Measurements from ENCODE around the gene CADPS. TPM values are rescaled to one million over a fixed set of nuclear protein-coding genes. Genes with fewer than 3 reads are reported as not detected.

Gene CADPS
- total and polyA plus RNA-seq, 4 donors, result 0.13 to 3.6 (median 0.49) TPM

DNA sequence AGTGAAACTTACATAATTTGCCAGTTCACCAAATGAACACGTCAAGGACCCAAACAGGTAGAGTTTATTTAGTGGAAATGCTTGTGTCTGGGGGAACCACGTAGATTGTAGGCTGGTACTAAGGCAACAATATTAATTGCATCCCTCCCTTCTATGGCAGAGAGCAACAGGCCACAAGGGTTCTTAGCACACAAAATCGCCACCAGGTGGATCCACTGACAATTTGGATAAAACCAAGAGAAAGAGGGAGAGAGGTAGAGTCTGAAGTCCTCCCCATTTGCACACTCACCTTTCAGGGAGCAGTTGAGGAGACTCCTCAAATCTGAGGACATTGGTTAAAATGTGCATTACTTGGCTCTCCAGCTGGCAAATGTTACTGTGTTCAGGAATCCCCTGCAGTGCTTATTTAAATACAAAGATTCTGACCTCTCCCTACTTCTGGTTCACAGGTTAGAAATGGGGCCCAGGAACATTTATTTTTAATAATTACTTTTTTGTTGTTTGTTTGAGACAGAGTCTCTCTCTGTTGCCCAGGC is 320.9 kb downstream of the CADPS start:
- WGBS, 2 donors, result 53 to 60% methylated on average over 3 of the region's 3 CpGs
- DNase-seq (no peak), ATAC-seq (ENCODE audit: insufficient read depth, low FRiP score) (no peak)
- Histone ChIP-seq H3K36me3 (ENCODE audit: control insufficient read depth in 4 of 4, insufficient read depth in 4 of 4, low read length in 4 of 4) (no peaks in the 10 kb centered on the region), H3K27me3 (ENCODE audit: control insufficient read depth in 3 of 3, insufficient read depth in 3 of 3, low read length in 2 of 3) (peaks cover 0 to 11% (median 9%) of the 10 kb centered on the region in 3 donors), H3K27ac (ENCODE audit: low read depth in 1 of 2, low read length in 1 of 2) (no peak overlapping the region), H3K4me1 (ENCODE audit: control insufficient read depth in 5 of 5, insufficient read depth in 5 of 5, low read length in 5 of 5) (no peaks in the 10 kb centered on the region), H3K9me3 (ENCODE audit: control insufficient read depth in 4 of 4, insufficient read depth in 3 of 4, low read length in 3 of 4) (no peaks in the 10 kb centered on the region), H3K9ac (ENCODE audit: insufficient read depth in 1 of 2, low read length in 2 of 2) (no peak overlapping the region), H3K4me3 (no peak overlapping the region)
- TF ChIP-seq, protein P1, sequence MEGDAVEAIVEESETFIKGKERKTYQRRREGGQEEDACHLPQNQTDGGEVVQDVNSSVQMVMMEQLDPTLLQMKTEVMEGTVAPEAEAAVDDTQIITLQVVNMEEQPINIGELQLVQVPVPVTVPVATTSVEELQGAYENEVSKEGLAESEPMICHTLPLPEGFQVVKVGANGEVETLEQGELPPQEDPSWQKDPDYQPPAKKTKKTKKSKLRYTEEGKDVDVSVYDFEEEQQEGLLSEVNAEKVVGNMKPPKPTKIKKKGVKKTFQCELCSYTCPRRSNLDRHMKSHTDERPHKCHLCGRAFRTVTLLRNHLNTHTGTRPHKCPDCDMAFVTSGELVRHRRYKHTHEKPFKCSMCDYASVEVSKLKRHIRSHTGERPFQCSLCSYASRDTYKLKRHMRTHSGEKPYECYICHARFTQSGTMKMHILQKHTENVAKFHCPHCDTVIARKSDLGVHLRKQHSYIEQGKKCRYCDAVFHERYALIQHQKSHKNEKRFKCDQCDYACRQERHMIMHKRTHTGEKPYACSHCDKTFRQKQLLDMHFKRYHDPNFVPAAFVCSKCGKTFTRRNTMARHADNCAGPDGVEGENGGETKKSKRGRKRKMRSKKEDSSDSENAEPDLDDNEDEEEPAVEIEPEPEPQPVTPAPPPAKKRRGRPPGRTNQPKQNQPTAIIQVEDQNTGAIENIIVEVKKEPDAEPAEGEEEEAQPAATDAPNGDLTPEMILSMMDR (IDR thresholded peaks at IDR 0.05; ENCODE audit: control extremely low read depth, extremely low read depth), result no peak

DNA sequence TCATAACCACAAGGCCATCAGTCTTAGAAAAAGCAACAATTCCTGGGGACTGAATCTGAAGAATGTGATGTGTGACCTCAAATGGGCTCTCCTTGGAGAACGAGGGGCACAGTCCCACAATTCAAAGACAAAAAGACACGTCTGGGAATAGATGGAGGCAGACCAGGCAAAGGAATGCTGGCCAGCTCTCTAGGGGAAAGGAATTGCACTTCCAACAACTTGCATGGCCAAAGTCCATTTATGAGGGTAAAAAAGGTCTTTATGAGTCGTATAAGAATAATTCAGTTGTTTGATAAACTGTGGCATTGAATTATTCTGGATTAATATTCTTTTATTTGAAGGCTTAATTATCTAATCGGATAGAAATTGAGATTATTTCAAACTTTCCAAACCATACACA is 321.4 kb downstream of the CADPS start:
- TF ChIP-seq, protein P1 (IDR thresholded peaks at IDR 0.05; ENCODE audit: control extremely low read depth, extremely low read depth), result no peak

DNA sequence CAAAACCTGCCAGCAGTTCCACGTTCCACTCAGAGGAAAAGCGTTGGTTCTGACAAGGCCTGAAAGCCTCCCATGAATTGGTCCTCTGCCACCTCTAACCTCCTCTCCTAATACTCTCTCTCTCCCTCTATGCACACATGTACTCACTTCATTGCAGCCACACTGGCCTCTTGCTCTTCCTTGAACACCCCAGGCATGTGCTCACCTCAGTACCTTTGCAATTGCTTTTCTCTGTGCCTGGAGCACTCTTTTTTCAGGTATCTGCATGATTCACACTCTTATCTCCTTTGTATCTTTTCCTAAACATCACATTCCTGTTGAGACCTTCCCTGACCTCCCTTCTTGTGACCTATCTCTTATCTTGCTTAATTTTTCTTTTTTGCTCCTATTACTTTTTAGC is 323.7 kb downstream of the CADPS start:
- ATAC-seq (ENCODE audit: insufficient read depth, low FRiP score) (no peak), DNase-seq (no peak)
- peaks cover 0 to 14% (median 13%) of the 10 kb centered on the region in 3 donors for H3K27me3 ChIP-seq (ENCODE audit: control insufficient read depth in 3 of 3, insufficient read depth in 3 of 3, low read length in 2 of 3)
- H3K4me3 ChIP-seq, result no peak overlapping the region
- H3K4me1 ChIP-seq (ENCODE audit: control insufficient read depth in 5 of 5, insufficient read depth in 5 of 5, low read length in 5 of 5), result no peaks in the 10 kb centered on the region
- H3K27ac ChIP-seq (ENCODE audit: low read depth in 1 of 2, low read length in 1 of 2), result no peak overlapping the region
- H3K36me3 ChIP-seq (ENCODE audit: control insufficient read depth in 4 of 4, insufficient read depth in 4 of 4, low read length in 4 of 4), result no peaks in the 10 kb centered on the region
- TF ChIP-seq, protein P1 (IDR thresholded peaks at IDR 0.05; ENCODE audit: control extremely low read depth, extremely low read depth), result no peak
- H3K9ac ChIP-seq (ENCODE audit: insufficient read depth in 1 of 2, low read length in 2 of 2), result no peak overlapping the region
- 81 to 86% methylated on average over 2 of the region's 2 CpGs for WGBS, 2 donors
- no peaks in the 10 kb centered on the region for H3K9me3 ChIP-seq (ENCODE audit: control insufficient read depth in 4 of 4, insufficient read depth in 3 of 4, low read length in 3 of 4)

More for the DNA sequence above, 321.4 kb downstream of the CADPS start:
- Histone ChIP-seq H3K9me3 (ENCODE audit: control insufficient read depth in 4 of 4, insufficient read depth in 3 of 4, low read length in 3 of 4) (no peaks in the 10 kb centered on the region), H3K36me3 (ENCODE audit: control insufficient read depth in 4 of 4, insufficient read depth in 4 of 4, low read length in 4 of 4) (no peaks in the 10 kb centered on the region), H3K4me1 (ENCODE audit: control insufficient read depth in 5 of 5, insufficient read depth in 5 of 5, low read length in 5 of 5) (no peaks in the 10 kb centered on the region), H3K27me3 (ENCODE audit: control insufficient read depth in 3 of 3, insufficient read depth in 3 of 3, low read length in 2 of 3) (peaks cover 0 to 13% (median 10%) of the 10 kb centered on the region in 3 donors), H3K4me3 (no peak overlapping the region), H3K27ac (ENCODE audit: low read depth in 1 of 2, low read length in 1 of 2) (no peak overlapping the region), H3K9ac (ENCODE audit: insufficient read depth in 1 of 2, low read length in 2 of 2) (no peak overlapping the region)
- WGBS, 2 donors, result 74 to 77% methylated on average over 4 of the region's 4 CpGs
- DNase-seq, result no peak
- ATAC-seq (ENCODE audit: insufficient read depth, low FRiP score), result no peak

DNA sequence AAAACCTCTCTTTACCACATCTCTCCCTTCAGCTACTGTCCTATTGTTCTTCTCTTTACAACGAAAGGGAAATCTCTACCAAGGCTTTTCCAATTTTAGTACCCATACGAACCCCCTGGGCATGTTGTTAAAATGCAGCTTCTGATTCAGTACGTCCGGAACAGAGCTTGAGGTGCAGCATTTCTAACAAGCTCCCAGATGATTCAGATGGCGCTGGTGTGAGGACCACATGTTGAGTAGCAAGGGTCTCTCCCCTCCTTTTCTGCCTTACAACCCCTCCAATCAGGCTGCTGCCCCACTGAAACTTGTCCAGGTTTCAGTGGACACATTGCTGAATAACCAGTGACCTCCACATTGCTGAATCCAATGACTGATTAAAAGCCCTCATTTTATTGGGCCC is 324.8 kb downstream of the CADPS start:
- no peak overlapping the region for H3K4me3 ChIP-seq
- H3K9ac ChIP-seq (ENCODE audit: insufficient read depth in 1 of 2, low read length in 2 of 2), result no peak overlapping the region
- TF ChIP-seq, protein P1 (IDR thresholded peaks at IDR 0.05; ENCODE audit: control extremely low read depth, extremely low read depth), result no peak
- DNase-seq (no peak), ATAC-seq (ENCODE audit: insufficient read depth, low FRiP score) (no peak)
- H3K4me1 ChIP-seq (ENCODE audit: control insufficient read depth in 5 of 5, insufficient read depth in 5 of 5, low read length in 5 of 5), result no peaks in the 10 kb centered on the region
- H3K27me3 ChIP-seq (ENCODE audit: control insufficient read depth in 3 of 3, insufficient read depth in 3 of 3, low read length in 2 of 3), result peaks cover 0 to 14% (median 13%) of the 10 kb centered on the region in 3 donors
- no peaks in the 10 kb centered on the region for H3K36me3 ChIP-seq (ENCODE audit: control insufficient read depth in 4 of 4, insufficient read depth in 4 of 4, low read length in 4 of 4)
- WGBS, 2 donors, result 77 to 82% methylated on average over 5 of the region's 5 CpGs
- H3K9me3 ChIP-seq (ENCODE audit: control insufficient read depth in 4 of 4, insufficient read depth in 3 of 4, low read length in 3 of 4), result no peaks in the 10 kb centered on the region
- H3K27ac ChIP-seq (ENCODE audit: low read depth in 1 of 2, low read length in 1 of 2), result no peak overlapping the region

All from lung (tissue), 12 donors.